ENCODE measurements around the gene PALLD. TPM values are rescaled to one million over a fixed set of nuclear protein-coding genes. Genes with fewer than 3 reads are reported as not detected.

Gene PALLD
- total and polyA plus RNA-seq, 2 donors (not counting 3 experiments of a cell fraction or from before 2014, with no cell fraction given), result 13.4 to 48.2 TPM

DNA sequence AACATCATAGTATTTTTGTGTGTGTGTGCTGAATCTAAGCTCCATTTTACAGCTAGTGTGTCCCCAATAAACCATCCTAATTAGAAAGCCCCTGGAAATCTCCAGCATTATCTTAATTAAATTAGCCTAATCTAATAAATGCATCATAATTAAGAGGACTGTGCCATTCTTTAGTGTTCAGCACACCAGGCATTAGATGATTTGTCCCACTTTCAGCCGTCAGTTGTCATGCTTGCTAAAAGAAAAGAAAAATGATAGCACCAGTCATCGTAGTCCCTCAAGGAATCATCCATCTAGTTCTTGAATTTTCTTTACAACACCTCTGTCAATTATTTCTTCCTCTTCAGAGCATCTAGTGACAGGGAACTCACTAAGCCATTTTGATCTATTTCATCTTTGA is 155.9 kb downstream of the PALLD start:
- dilution Hi-C loops (cut with MboI; ENCODE audit: extremely low pct_ligation_motif_present, low sequenced_read_pairs), result no loop called here
- no peaks in the 10 kb centered on the region for H3K36me3 ChIP-seq (ENCODE audit: control insufficient read depth in 2 of 2, extremely low read depth in 1 of 2, insufficient read depth in 2 of 2, low read length in 2 of 2)
- H3K4me3 ChIP-seq (replicated peaks in 1 of 3; ENCODE audit: insufficient read depth in 1 of 3, low read depth in 1 of 3, low read length in 3 of 3), result no peak overlapping the region
- H3K4me1 ChIP-seq (ENCODE audit: control insufficient read depth, extremely low read depth, insufficient read depth, low read length), result no peaks in the 10 kb centered on the region
- H3K9ac ChIP-seq (replicated peaks; ENCODE audit: extremely low read depth, insufficient read depth, low read length), result no peak overlapping the region
- FAIRE-seq, result no peak
- H3K4me2 ChIP-seq (ENCODE audit: insufficient read depth, low read length), result no peak overlapping the region
- intact Hi-C loops (cut with micrococcal nuclease), result no loop called here
- H3K79me2 ChIP-seq (ENCODE audit: control insufficient read depth, insufficient read depth, low read length), result no peaks in the 10 kb centered on the region
- no peaks in the 10 kb centered on the region for H3K9me1 ChIP-seq (replicated peaks; ENCODE audit: control insufficient read depth, extremely low read depth, insufficient read depth, low read length)
- TF ChIP-seq CTCF (IDR thresholded peaks at IDR 0.05; ENCODE audit: extremely low read depth in 1 of 2, insufficient read depth in 1 of 2, low read depth in 1 of 2, low read length in 2 of 2) (no peak), FOS (IDR thresholded peaks at IDR 0.05; ENCODE audit: borderline replicate concordance, insufficient read depth, low read length) (no peak), GATA2 (IDR thresholded peaks at IDR 0.05; ENCODE audit: insufficient read depth, insufficient read length, low read depth, low read length) (no peak), POLR2AphosphoS5 (IDR thresholded peaks at IDR 0.05; ENCODE audit: insufficient read depth, low read depth, low read length) (no peak), POLR2A (IDR thresholded peaks at IDR 0.05; ENCODE audit: low read depth, low read length) (no peak), EZH2 (IDR thresholded peaks at IDR 0.05; ENCODE audit: borderline replicate concordance, low read depth, low read length, severe bottlenecking) (no peak), JUN (IDR thresholded peaks at IDR 0.05; ENCODE audit: borderline replicate concordance, insufficient read depth, insufficient read length, low read depth) (no peak), MYC (IDR thresholded peaks at IDR 0.05; ENCODE audit: low read depth, low read length) (no peak)
- TF ChIP-seq, protein P1, sequence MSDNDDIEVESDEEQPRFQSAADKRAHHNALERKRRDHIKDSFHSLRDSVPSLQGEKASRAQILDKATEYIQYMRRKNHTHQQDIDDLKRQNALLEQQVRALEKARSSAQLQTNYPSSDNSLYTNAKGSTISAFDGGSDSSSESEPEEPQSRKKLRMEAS (IDR thresholded peaks at IDR 0.05; ENCODE audit: insufficient read depth, insufficient read length), result no peak
- BruUV-seq (replicated peaks), result no TSS peak
- no peak overlapping the region for H2AFZ ChIP-seq (ENCODE audit: low read depth, low read length)
- H3K27me3 ChIP-seq (ENCODE audit: control insufficient read depth in 2 of 2, insufficient read depth in 2 of 2, low read length in 2 of 2), result no peaks in the 10 kb centered on the region
- H3K9me3 ChIP-seq (replicated peaks; ENCODE audit: control insufficient read depth, insufficient read depth, low read length), result no peaks in the 10 kb centered on the region
- POLR2A ChIA-PET, result no interaction called here
- CTCF ChIA-PET, result interaction anchor here (0.6 kb wide), 1 partner anchor 928 kb away, joined by 3 read pairs; no protein-coding TSS in a partner anchor
- no peak for DNase-seq (ENCODE audit: low read depth, low spot score)
- no peak overlapping the region for H3K27ac ChIP-seq (ENCODE audit: insufficient read depth, low read depth, low read length)
- H4K20me1 ChIP-seq (replicated peaks; ENCODE audit: control insufficient read depth, extremely low read depth, insufficient read depth, low read length), result no peaks in the 10 kb centered on the region

All from endothelial cell of umbilical vein (primary cell).